Upper lobe of left lung (tissue), 6 donors: ENCODE data around the gene DPF1. TPM values are rescaled to one million over a fixed set of nuclear protein-coding genes. Genes with fewer than 3 reads are reported as not detected.

Source experiments
- ATAC-seq, 2 donors: fragments of 200-7000 bp; cut with Tn5 transposase; one replicate each; pipeline ENCODE4 v1.9.1; 2022; ENCODE audit warnings: mild to moderate bottlenecking in 2 of 2, moderate library complexity in 2 of 2; ENCODE audit not compliant: low FRiP score in 2 of 2
- DNase-seq, 2 donors: peaks; one replicate each; pipeline ENCODE4 v3.0.0-alpha.2; 2019 to 2020
- H3K27ac ChIP-seq, 4 donors: fragments of 200-600 bp; sonication (generic); one replicate each; pipeline ENCODE4 v1.5.1; 2016 to 2019
- H3K27me3 ChIP-seq, 4 donors: fragments of 200-600 bp; sonication (generic); one replicate each; pipeline ENCODE4 v1.5.1; 2017 to 2019
- H3K36me3 ChIP-seq, 4 donors: fragments of 200-600 bp; sonication (generic); one replicate each; pipeline ENCODE4 v1.5.1; 2016 to 2019
- H3K4me1 ChIP-seq, 4 donors: fragments of 200-600 bp; sonication (generic); one replicate each; pipeline ENCODE4 v1.5.1; 2018 to 2019
- H3K4me3 ChIP-seq, 4 donors: fragments of 200-600 bp; sonication (generic); one replicate each; pipeline ENCODE4 v1.5.1; 2017 to 2019; ENCODE audit warnings: mild to moderate bottlenecking in 2 of 4, moderate library complexity in 1 of 4
- H3K9me3 ChIP-seq, 4 donors: fragments of 200-600 bp; sonication (generic); one replicate each; pipeline ENCODE4 v1.5.1; 2018 to 2019
- CTCF ChIP-seq, 6 experiments: fragments of 450-650 bp in 4 of 6; fragments of 200-600 bp in 2 of 6; sonication (generic) in 2 of 6; IDR thresholded peaks; one replicate each; pipeline ENCODE4 v1.5.1; 2016 to 2019; ENCODE audit warnings: antibody characterized with exemption in 6 of 6
- EP300 ChIP-seq, 4 donors: sonication (generic); formaldehyde crosslinking; IDR thresholded peaks; one replicate each; pipeline ENCODE4 v1.5.1; 2017; ENCODE audit warnings: antibody characterized with exemption in 4 of 4, control low read depth in 2 of 4
- POLR2A ChIP-seq, 4 donors: fragments of 450-650 bp; IDR thresholded peaks; one replicate each; pipeline ENCODE4 v1.5.1; 2016 to 2017; ENCODE audit warnings: antibody characterized with exemption in 4 of 4, mild to moderate bottlenecking in 2 of 4
- POLR2AphosphoS5 ChIP-seq, 2 donors: sonication (generic); formaldehyde crosslinking; IDR thresholded peaks; one replicate each; pipeline ENCODE4 v1.5.1; 2017; ENCODE audit warnings: antibody characterized with exemption in 2 of 2
- WGBS, 2 donors: methylation state at CpG; one replicate each; pipeline ENCODE4 v1.1.5; 2017 to 2018; 5-methylcytosine and 5-hydroxymethylcytosine counted together
- total RNA-seq, 6 donors: library from RNA; depleted of rRNA in 4 of 6; stranded (reverse); fragments of >200 nt in 4 of 6; gene quantifications; one replicate each; pipeline versions ENCODE4 v1.1.0 to v1.2.1, GENCODE V29; 2016 to 2021
- donor health status: DM: no; HTN: no; CAD: no; lungs with moderate emphysema.
- donor health status: DM: no; HTN: yes; CAD: no; lungs with severe emphysema.

The DPF1 gene
- total RNA-seq, 6 donors from 2014 or later, result 0.40 to 0.46 TPM; not detected in 4

DNA sequence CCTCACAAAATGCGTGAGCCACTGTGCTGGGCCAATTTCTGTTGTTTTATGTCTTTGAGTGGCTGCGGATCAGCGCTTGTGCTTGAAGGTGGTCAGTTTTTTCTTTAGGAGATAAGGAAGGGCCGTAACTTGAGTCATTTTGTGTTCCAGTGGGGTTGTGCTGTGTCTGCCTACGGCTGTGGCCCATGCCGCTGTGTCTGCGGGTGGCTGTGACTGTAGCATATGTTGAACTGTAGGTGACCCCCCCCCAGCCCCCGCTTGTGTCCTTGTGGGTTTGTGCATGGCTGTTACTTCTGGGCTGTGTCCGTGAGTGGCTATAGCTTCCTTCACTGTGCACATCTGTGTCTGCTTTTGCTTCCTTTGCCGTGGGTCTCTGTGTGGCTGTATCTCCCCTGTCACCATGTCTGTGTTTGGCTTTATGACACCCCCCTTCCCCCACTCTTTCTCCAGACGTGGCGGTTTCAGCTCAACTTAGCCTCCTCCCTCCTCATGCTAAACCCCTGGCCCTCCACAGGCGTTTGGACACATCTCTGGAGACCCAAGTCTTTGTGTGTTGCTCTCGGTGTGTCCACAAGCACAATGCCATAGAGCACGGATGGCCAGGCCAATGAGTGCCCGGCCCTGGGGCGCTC lies 31.5 kb upstream of the DPF1 start:
- H3K27me3 ChIP-seq, result peaks cover 0 to 7% (median 6%) of the 10 kb centered on the region in 4 donors
- peaks cover 29 to 43% (median 35%) of the 10 kb centered on the region in 4 donors for H3K4me1 ChIP-seq
- H3K27ac ChIP-seq, result peak overlapping the region; percentile 73 to 91 (median 82)
- H3K4me3 ChIP-seq, result peak overlapping the region; percentile 7 to 65 (median 54)
- H3K36me3 ChIP-seq, result no peaks in the 10 kb centered on the region
- H3K9me3 ChIP-seq, result no peaks in the 10 kb centered on the region
- no peak for DNase-seq
- TF ChIP-seq CTCF (IDR thresholded peaks at IDR 0.05) (no peak), EP300 (IDR thresholded peaks at IDR 0.05) (no peak), POLR2AphosphoS5 (IDR thresholded peaks at IDR 0.05) (no peak), POLR2A (IDR thresholded peaks at IDR 0.05) (no peak)
- 34 to 50% methylated on average over 12 to 17 of the region's 17 CpGs for WGBS, 2 donors
- ATAC-seq, result peak in 1 of 2 donors; percentile 3

DNA sequence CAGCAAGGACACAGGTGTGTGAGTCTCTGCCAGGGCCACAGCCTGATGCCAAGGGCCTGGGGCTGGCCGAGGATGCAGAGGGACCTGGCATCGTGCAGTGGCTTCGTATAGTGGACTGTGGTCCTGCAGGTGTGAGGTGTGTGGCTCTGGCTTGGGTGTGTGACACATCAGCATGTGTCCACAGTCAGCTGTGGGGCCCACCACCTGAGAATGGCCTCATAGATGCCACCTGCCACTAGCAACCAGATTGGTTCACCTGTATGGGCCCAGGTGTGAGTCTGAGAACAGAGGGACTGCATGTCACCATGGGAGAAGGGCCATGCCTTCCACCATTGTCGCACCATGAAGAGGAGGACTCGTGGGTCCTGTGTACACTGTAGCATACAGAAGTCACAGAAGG lies 29.8 kb upstream of the DPF1 start:
- DNase-seq (no peak), ATAC-seq (no peak)
- WGBS, 2 donors, result 100% methylated on average over 2 of the region's 5 CpGs
- Histone ChIP-seq H3K9me3 (no peaks in the 10 kb centered on the region), H3K36me3 (no peaks in the 10 kb centered on the region), H3K27ac (peak overlapping the region; percentile 73 to 91 (median 82)), H3K27me3 (peaks cover 0 to 7% (median 6%) of the 10 kb centered on the region in 4 donors), H3K4me1 (peaks cover 31 to 48% (median 37%) of the 10 kb centered on the region in 4 donors), H3K4me3 (peak overlapping the region in 3 of 4 donors; percentile 47 to 65 (median 62))
- TF ChIP-seq EP300 (IDR thresholded peaks at IDR 0.05), result no peak
- TF ChIP-seq CTCF (IDR thresholded peaks at IDR 0.05), result no peak
- no peak for TF ChIP-seq POLR2A (IDR thresholded peaks at IDR 0.05)
- TF ChIP-seq POLR2AphosphoS5 (IDR thresholded peaks at IDR 0.05), result no peak

- 35 to 53% methylated on average over 12 to 17 of the region's 21 CpGs for WGBS, 2 donors
- peak in 1 of 2 donors; percentile 72 for DNase-seq
- Histone ChIP-seq H3K27me3 (peaks cover 0 to 7% (median 6%) of the 10 kb centered on the region in 4 donors), H3K36me3 (no peaks in the 10 kb centered on the region), H3K9me3 (no peaks in the 10 kb centered on the region), H3K4me3 (peak overlapping the region in 3 of 4 donors; percentile 47 to 65 (median 62)), H3K27ac (peak overlapping the region; percentile 73 to 91 (median 82)), H3K4me1 (peaks cover 31 to 50% (median 37%) of the 10 kb centered on the region in 4 donors)
- TF ChIP-seq POLR2AphosphoS5 (IDR thresholded peaks at IDR 0.05) (peak; percentile 40 to 46), POLR2A (IDR thresholded peaks at IDR 0.05) (no peak)
- peak in 1 of 2 donors; percentile 38 for ATAC-seq
Observed at GRCh38 chr19:38252941-38253691, 29.1 kb upstream of the DPF1 start.

DNA sequence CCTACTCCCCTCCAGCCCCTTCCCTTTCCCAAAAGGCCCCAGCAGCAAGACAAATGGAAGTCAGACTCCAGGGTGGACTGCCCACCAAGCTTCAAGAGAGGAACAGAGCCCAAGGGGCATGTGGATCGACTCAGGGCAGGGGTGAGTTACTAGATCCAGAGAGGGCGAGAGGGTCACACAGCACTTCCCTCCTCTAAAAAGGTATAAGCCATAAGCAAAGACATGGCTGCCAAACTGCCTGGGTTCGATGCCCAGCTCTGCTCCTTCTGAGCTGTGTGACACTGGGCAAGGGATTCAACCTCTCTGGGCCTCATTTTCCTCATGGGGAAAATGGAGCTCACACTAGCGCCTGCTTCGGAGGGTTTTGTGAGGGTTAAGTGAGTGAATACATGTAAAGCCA lies 28.4 kb upstream of the DPF1 start:
- ATAC-seq (no peak), DNase-seq (no peak)
- Histone ChIP-seq H3K4me1 (peaks cover 32 to 58% (median 38%) of the 10 kb centered on the region in 4 donors), H3K27me3 (peaks cover 0 to 7% (median 6%) of the 10 kb centered on the region in 4 donors), H3K9me3 (no peaks in the 10 kb centered on the region), H3K4me3 (peak overlapping the region in 3 of 4 donors; percentile 47 to 65 (median 62)), H3K36me3 (no peaks in the 10 kb centered on the region), H3K27ac (peak overlapping the region; percentile 73 to 91 (median 82))
- TF ChIP-seq CTCF (IDR thresholded peaks at IDR 0.05), result no peak
- TF ChIP-seq EP300 (IDR thresholded peaks at IDR 0.05), result no peak
- no peak for TF ChIP-seq POLR2AphosphoS5 (IDR thresholded peaks at IDR 0.05)
- no peak for TF ChIP-seq POLR2A (IDR thresholded peaks at IDR 0.05)
- 82 to 87% methylated on average over 5 of the region's 5 CpGs for WGBS, 2 donors

DNA sequence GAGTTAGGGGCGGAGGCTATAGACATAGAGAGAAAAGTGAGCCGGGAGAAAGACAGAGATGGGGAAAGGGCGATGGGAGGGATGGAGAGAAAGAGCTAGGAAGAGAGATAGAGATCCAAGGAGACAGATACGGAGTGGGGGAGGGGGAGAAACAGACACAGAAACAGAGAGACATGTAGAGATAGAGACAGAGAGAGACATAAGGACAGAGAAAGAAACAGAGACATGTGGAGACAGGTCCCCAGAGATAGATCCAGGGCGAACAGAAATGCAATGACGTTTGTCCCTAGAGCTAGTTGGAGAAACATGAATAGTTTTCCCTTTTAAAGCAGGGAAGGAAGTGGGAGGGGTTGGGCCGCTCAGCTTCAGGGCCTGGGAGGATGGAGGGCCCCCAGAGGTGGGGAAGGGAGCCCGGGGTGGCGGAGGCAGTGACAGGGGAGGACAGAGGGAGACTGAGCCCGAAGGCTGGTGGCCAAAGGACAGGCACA lies 27.6 kb upstream of the DPF1 start:
- Histone ChIP-seq H3K27me3 (peaks cover 0 to 7% (median 5%) of the 10 kb centered on the region in 4 donors), H3K4me1 (peaks cover 31 to 57% (median 35%) of the 10 kb centered on the region in 4 donors), H3K36me3 (no peaks in the 10 kb centered on the region), H3K9me3 (no peaks in the 10 kb centered on the region), H3K4me3 (peak overlapping the region in 3 of 4 donors; percentile 47 to 65 (median 62)), H3K27ac (peak overlapping the region; percentile 73 to 91 (median 82))
- ATAC-seq (no peak), DNase-seq (no peak)
- TF ChIP-seq EP300 (IDR thresholded peaks at IDR 0.05) (no peak), POLR2AphosphoS5 (IDR thresholded peaks at IDR 0.05) (peak; percentile 12 to 26), POLR2A (IDR thresholded peaks at IDR 0.05) (peak in 1 of 4 donors; percentile 25)
- 21 to 26% methylated on average over 10 of the region's 10 CpGs for WGBS, 2 donors
